ENCODE data around the gene USP16.
"Not testable (repeated sequence)": the region's sequence is repeated elsewhere in the genome, so short reads cannot be mapped to it uniquely, and the experiment has no call there.

The USP16 gene

GRCh38 chr21:29011236-29011635, 13.2 kb upstream of the USP16 start:
- H3K27ac Mint-ChIP-seq; DNase-seq; H3K27me3 Mint-ChIP-seq; H3K4me3 Mint-ChIP-seq; H3K4me1 Mint-ChIP-seq (ENCODE audit: low read depth); H3K9me3 Mint-ChIP-seq: not testable (repeated sequence)
- peaks cover 26% of the 10 kb centered on the region for H3K36me3 Mint-ChIP-seq (ENCODE audit: low read depth)

DNA sequence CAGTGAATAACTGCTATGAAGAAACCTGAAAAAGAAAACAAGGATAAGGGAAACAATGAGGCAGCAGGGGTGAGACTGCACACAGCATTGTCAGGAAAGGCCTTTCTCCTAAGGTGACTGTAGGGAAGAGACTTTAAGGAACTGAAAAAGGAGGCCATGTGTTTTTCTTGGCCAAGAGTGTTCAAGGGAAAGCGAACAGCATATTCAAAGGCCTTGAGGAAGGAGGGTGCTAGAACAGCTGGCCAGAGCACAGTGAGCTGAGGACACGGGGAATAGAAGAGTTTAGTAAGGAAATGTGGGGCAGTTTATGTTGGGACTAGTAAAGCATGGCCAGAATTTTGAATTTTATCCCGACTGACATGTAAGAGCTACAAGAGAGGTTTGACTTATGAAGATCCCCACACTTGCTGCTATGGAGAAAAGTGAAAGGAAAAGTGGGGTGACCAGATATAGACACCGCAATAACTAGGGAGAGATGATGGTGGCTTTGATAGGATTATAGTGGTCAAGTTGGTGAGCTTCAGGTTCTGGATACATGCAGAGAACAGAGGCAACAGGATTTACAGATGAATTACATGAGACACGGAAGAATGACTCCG, 6.7 kb upstream of the USP16 start:
- peaks cover 39% of the 10 kb centered on the region for H3K4me1 Mint-ChIP-seq (ENCODE audit: low read depth)
- H3K36me3 Mint-ChIP-seq (ENCODE audit: low read depth): peaks cover 28% of the 10 kb centered on the region
- no peaks in the 10 kb centered on the region for H3K9me3 Mint-ChIP-seq
- DNase-seq: no peak
- H3K4me3 Mint-ChIP-seq: peak overlapping the region; percentile 88
- peak overlapping the region; percentile 80 for H3K27ac Mint-ChIP-seq
- H3K27me3 Mint-ChIP-seq: no peaks in the 10 kb centered on the region

DNA sequence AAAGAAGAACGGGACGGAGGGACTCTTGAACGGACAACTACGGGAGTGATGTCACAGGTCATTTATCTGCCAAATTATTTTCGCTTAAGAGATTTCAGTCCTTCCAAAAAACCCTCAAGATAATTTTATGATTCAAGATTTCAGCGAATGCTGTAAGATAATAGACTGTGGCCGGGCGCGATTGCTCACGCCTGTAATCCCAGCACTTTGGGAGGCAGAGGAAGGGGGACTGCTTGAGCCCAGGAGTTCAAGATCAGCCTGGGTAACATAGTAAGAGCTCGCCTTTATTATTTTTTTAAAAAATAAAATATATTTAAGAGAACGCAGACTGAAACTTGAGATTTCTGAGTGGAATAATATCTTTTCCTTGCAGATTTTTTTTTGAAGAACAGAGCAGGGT, 5.9 kb upstream of the USP16 start:
- Mint-ChIP-seq H3K36me3 (ENCODE audit: low read depth) (peaks cover 28% of the 10 kb centered on the region), H3K4me3 (peak overlapping the region; percentile 88), H3K27me3 (no peaks in the 10 kb centered on the region), H3K9me3 (no peaks in the 10 kb centered on the region), H3K4me1 (ENCODE audit: low read depth) (peaks cover 44% of the 10 kb centered on the region), H3K27ac (peak overlapping the region; percentile 97)
- no peak for DNase-seq

- Mint-ChIP-seq H3K27me3 (no peaks in the 10 kb centered on the region), H3K9me3 (no peaks in the 10 kb centered on the region), H3K27ac (peak overlapping the region; percentile 76), H3K36me3 (ENCODE audit: low read depth) (peaks cover 44% of the 10 kb centered on the region), H3K4me3 (no peak overlapping the region), H3K4me1 (ENCODE audit: low read depth) (peaks cover 62% of the 10 kb centered on the region)
- no peak for DNase-seq
Observed at GRCh38 chr21:29022166-29022565, 2.3 kb upstream of the USP16 start.

DNA sequence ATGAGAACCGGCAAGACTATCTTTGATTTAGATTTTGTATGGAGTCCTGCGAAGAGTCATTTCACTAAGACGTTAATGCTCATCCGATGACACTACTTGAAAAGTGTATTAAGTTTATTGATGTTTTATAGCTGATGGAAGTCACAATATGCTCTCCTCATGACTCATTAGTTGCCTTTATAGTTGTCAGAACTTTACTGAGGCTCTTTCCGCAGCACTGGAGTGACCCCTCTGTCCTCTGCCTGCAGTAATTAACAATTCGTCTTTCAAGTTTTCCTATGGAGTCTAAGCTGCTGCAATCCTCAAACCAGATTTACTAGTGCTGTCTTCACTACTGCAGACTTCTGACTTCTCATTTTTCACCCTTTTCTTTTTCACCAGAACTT, 853 bp downstream of the USP16 start:
- Mint-ChIP-seq H3K4me3 (peak overlapping the region; percentile 91), H3K9me3 (no peaks in the 10 kb centered on the region), H3K4me1 (ENCODE audit: low read depth) (peaks cover 58% of the 10 kb centered on the region), H3K27me3 (no peaks in the 10 kb centered on the region), H3K36me3 (ENCODE audit: low read depth) (peaks cover 52% of the 10 kb centered on the region), H3K27ac (peak overlapping the region; percentile 99)
- DNase-seq: no peak

DNA sequence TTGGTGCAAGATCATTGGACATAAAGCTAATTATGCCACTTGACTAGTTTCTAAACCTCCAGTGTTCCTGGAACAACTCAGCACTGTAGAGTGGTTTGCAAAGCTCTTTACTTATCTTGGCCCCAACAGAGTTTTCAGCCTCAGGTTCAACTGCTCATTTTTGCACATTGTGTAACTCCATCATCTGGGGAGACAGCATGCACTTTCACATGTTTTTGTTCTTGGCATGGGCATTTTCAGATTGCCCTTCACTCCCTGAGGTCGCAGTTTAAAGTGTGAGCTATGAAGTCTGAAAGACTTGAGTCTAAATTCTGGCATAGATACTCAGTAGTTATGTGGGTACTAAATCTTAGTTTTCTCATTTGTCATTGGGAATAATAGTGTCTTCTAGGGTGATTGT, 5.1 kb downstream of the USP16 start:
- no peak for DNase-seq
- Mint-ChIP-seq H3K27ac (no peak overlapping the region), H3K4me3 (no peak overlapping the region), H3K36me3 (ENCODE audit: low read depth) (peaks cover 85% of the 10 kb centered on the region), H3K9me3 (no peaks in the 10 kb centered on the region), H3K4me1 (ENCODE audit: low read depth) (peaks cover 44% of the 10 kb centered on the region), H3K27me3 (no peaks in the 10 kb centered on the region)

GRCh38 chr21:29030909-29031308, 6.4 kb downstream of the USP16 start:
- Mint-ChIP-seq H3K4me3 (no peak overlapping the region), H3K36me3 (ENCODE audit: low read depth) (peaks cover 81% of the 10 kb centered on the region), H3K9me3 (no peaks in the 10 kb centered on the region), H3K27me3 (no peaks in the 10 kb centered on the region), H3K4me1 (ENCODE audit: low read depth) (peaks cover 37% of the 10 kb centered on the region), H3K27ac (peak overlapping the region; percentile 12)
- no peak for DNase-seq

- DNase-seq: no peak
- no peaks in the 10 kb centered on the region for H3K27me3 Mint-ChIP-seq
- peak overlapping the region; percentile 31 for H3K27ac Mint-ChIP-seq
- peaks cover 92% of the 10 kb centered on the region for H3K36me3 Mint-ChIP-seq (ENCODE audit: low read depth)
- H3K4me1 Mint-ChIP-seq (ENCODE audit: low read depth): peaks cover 29% of the 10 kb centered on the region
- no peak overlapping the region for H3K4me3 Mint-ChIP-seq
- no peaks in the 10 kb centered on the region for H3K9me3 Mint-ChIP-seq
Observed at GRCh38 chr21:29033301-29033700, 8.8 kb downstream of the USP16 start.

DNA sequence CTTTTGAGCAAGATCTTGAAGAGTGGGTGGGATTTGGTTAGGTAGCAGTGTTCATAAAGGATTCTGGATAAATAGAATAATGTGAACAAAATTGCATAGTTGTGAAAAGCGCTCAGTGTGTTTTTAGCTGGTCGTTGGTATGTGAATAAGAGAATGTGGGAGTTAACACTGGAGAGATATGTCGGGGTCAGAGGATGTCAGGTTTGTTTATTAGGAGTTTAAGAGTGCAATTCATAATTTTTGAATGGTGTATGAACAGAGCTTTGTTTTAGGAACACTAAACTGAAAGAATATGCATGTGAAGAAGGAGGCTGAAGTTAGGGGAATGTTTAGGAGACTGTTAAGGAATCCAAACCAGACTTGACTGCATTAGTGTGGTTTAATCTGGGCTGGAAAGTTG, 9.4 kb downstream of the USP16 start:
- Mint-ChIP-seq H3K27me3 (no peaks in the 10 kb centered on the region), H3K27ac (peak overlapping the region; percentile 31), H3K4me1 (ENCODE audit: low read depth) (peaks cover 27% of the 10 kb centered on the region), H3K4me3 (no peak overlapping the region), H3K36me3 (ENCODE audit: low read depth) (peaks cover 92% of the 10 kb centered on the region), H3K9me3 (no peaks in the 10 kb centered on the region)
- DNase-seq: no peak

DNA sequence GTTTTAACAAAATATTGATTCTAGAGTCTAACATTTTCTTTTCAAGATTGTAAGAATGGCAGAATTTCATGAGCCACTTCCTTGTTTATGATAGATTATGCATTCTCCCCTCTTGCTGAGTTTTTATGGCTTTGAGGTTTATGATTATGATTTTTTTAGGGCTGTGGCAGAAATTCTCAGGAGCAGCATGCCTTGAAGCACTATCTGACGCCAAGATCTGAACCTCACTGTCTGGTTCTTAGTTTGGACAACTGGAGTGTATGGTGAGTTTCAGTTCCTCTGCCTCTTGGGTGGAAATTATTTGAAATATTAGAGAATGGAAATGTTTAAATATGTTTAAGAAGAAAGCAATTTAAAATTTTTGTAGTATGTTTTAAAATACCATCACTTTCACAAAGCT, 10.2 kb downstream of the USP16 start:
- H3K4me1 Mint-ChIP-seq (ENCODE audit: low read depth): peaks cover 22% of the 10 kb centered on the region
- H3K27me3 Mint-ChIP-seq: no peaks in the 10 kb centered on the region
- no peak for DNase-seq
- peaks cover 90% of the 10 kb centered on the region for H3K36me3 Mint-ChIP-seq (ENCODE audit: low read depth)
- H3K27ac Mint-ChIP-seq: peak overlapping the region; percentile 19
- H3K4me3 Mint-ChIP-seq: no peak overlapping the region
- H3K9me3 Mint-ChIP-seq: no peaks in the 10 kb centered on the region

DNA sequence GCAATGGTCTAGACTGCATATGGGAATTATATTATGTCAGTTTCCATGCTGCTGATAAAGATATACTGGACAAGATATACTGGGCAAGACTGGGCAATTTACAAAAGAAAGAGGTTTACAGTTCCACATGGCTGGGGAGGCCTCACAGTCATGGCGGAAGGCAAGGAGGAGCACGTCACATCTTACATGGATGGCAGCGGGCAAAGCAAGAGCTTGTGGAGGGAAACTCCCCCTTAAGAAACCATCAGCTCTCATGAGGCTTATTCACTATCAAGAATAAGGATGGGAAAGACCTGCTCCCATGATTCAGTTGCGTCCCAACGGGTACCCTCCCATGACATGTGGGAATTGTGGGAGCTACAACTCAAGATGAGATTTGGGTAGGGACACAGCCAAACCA, 27.8 kb downstream of the USP16 start:
- peaks cover 30% of the 10 kb centered on the region for H3K36me3 Mint-ChIP-seq (ENCODE audit: low read depth)
- no peaks in the 10 kb centered on the region for H3K9me3 Mint-ChIP-seq
- no peak overlapping the region for H3K27ac Mint-ChIP-seq
- H3K4me1 Mint-ChIP-seq (ENCODE audit: low read depth): no peaks in the 10 kb centered on the region
- DNase-seq: no peak
- no peaks in the 10 kb centered on the region for H3K27me3 Mint-ChIP-seq
- H3K4me3 Mint-ChIP-seq: no peak overlapping the region

GRCh38 chr21:29053011-29053553, 28.6 kb downstream of the USP16 start:
- Mint-ChIP-seq H3K4me3 (no peak overlapping the region), H3K9me3 (no peaks in the 10 kb centered on the region), H3K4me1 (ENCODE audit: low read depth) (no peaks in the 10 kb centered on the region), H3K27me3 (no peaks in the 10 kb centered on the region), H3K27ac (no peak overlapping the region), H3K36me3 (ENCODE audit: low read depth) (peaks cover 30% of the 10 kb centered on the region)
- no peak for DNase-seq

- peaks cover 36% of the 10 kb centered on the region for H3K36me3 Mint-ChIP-seq (ENCODE audit: low read depth)
- no peaks in the 10 kb centered on the region for H3K9me3 Mint-ChIP-seq
- no peaks in the 10 kb centered on the region for H3K4me1 Mint-ChIP-seq (ENCODE audit: low read depth)
- no peak overlapping the region for H3K4me3 Mint-ChIP-seq
- no peak overlapping the region for H3K27ac Mint-ChIP-seq
- no peak for DNase-seq
- no peaks in the 10 kb centered on the region for H3K27me3 Mint-ChIP-seq
Observed at GRCh38 chr21:29053656-29054055, 29.2 kb downstream of the USP16 start.

GRCh38 chr21:29055080-29055479, 30.6 kb downstream of the USP16 start:
- no peaks in the 10 kb centered on the region for H3K27me3 Mint-ChIP-seq
- H3K4me1 Mint-ChIP-seq (ENCODE audit: low read depth): no peaks in the 10 kb centered on the region
- no peak overlapping the region for H3K4me3 Mint-ChIP-seq
- no peaks in the 10 kb centered on the region for H3K9me3 Mint-ChIP-seq
- peaks cover 50% of the 10 kb centered on the region for H3K36me3 Mint-ChIP-seq (ENCODE audit: low read depth)
- no peak for DNase-seq
- H3K27ac Mint-ChIP-seq: peak overlapping the region; percentile 31

GRCh38 chr21:29056005-29056404, 31.5 kb downstream of the USP16 start:
- peaks cover 2% of the 10 kb centered on the region for H3K4me1 Mint-ChIP-seq (ENCODE audit: low read depth)
- no peak for DNase-seq
- H3K9me3 Mint-ChIP-seq: no peaks in the 10 kb centered on the region
- no peak overlapping the region for H3K27ac Mint-ChIP-seq
- no peaks in the 10 kb centered on the region for H3K27me3 Mint-ChIP-seq
- H3K36me3 Mint-ChIP-seq (ENCODE audit: low read depth): peaks cover 58% of the 10 kb centered on the region
- H3K4me3 Mint-ChIP-seq: no peak overlapping the region
